Fibroblast of the conjunctiva (primary cell): ENCODE measurements around the gene STAB2.
A peak's percentile ranks its signal among the peaks of the same experiment; 100 is the strongest.

Experiments used
- DNase-seq: peaks from one replicate; pipeline ENCODE4 v3.0.0-alpha.2; 2010; ENCODE audit warnings: low read depth

The STAB2 gene

GRCh38 chr12:103690426-103690825 lies 103.4 kb downstream of the STAB2 start:
- no peak for DNase-seq

GRCh38 chr12:103691063-103691462 lies 104.0 kb downstream of the STAB2 start:
- DNase-seq = no peak

DNA sequence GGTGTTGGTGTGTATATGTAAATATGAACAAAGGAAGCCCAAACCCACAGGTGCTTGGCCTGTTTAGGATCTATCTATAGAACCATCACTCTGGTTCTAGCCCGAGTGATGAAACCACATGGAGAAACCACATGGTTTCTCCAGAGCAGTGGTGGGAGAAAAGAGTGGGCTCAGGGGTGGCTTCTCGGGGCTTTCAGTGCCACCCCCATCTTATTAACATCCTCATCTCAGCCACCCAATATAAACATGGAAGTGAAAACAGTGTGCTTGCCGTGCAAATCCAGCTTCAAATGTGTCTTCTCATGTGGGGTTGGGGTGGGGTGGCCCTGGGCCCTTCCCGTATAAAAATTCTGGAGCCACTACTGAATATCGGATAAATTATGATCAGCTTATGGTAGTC lies 109.0 kb downstream of the STAB2 start:
- DNase-seq = no peak

GRCh38 chr12:103697971-103698751 lies 111.1 kb downstream of the STAB2 start:
- DNase-seq = no peak

- no peak for DNase-seq
Observed at GRCh38 chr12:103698752-103699560, 111.9 kb downstream of the STAB2 start.

GRCh38 chr12:103705098-103705497 lies 118.0 kb downstream of the STAB2 start:
- DNase-seq = no peak

DNA sequence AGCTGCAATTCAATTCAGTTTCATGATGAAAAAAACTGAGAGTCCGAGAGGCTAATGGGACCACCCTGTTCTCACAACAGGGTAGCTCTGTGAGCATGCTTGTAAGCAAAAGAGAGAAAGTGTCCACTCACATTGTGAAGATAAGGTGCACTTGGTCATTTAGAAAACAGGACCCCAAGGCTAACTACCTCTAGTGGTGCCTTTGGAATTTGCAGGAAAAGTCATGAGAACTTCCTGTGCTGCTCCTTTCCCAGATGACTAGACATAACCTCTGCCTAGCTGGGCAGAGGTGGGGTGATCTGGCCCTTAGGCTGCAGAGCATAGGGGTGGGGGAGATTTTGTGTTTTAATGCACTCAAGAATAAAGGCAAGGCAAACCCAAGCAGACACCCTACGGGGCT lies 118.9 kb downstream of the STAB2 start:
- DNase-seq = no peak

- no peak for DNase-seq
Observed at GRCh38 chr12:103707446-103707845, 120.4 kb downstream of the STAB2 start.

GRCh38 chr12:103710544-103710943 lies 123.5 kb downstream of the STAB2 start:
- DNase-seq = no peak

DNA sequence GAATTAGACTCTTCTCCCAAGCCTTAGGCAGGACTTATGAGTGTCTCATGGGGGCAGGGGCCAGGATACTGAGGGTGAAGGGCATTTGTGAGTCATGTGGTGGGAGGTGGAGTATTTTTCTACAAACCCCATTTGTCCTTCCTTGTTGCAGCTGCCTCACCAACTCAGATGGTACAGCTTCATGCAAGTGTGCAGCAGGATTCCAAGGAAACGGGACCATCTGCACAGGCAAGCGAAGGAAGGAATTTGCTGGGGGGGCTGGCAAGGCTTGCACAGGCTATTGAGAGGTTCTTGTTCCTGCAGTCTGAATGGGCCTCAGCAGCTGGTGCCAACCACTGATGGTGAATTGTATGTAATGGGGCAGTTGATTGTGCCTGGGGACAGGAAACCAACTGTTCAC lies 125.1 kb downstream of the STAB2 start:
- no peak for DNase-seq

- no peak for DNase-seq
Observed at GRCh38 chr12:103715494-103715893, 128.4 kb downstream of the STAB2 start.

- no peak for DNase-seq
Observed at GRCh38 chr12:103716517-103717196, 129.6 kb downstream of the STAB2 start.

DNA sequence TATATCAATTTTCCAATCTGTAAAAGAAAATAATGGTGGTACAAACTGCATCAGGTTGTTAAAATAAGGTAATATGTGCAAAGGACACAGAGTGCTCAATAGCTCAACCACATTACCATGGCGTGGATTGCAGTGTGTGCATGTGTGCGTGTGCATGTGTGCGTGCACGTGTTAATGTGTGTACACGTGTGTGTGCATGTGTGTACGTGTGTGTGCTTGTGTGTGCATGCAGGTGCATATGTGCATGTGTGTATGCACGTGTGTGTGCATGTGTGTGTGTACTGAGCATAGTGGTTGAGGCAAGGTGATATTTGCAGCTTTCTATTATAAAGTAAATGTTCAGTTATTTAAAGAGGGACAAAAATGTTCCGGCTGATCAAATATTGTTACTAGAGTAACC lies 138.3 kb downstream of the STAB2 start:
- DNase-seq = no peak

GRCh38 chr12:103727638-103728037 lies 140.6 kb downstream of the STAB2 start:
- no peak for DNase-seq

DNA sequence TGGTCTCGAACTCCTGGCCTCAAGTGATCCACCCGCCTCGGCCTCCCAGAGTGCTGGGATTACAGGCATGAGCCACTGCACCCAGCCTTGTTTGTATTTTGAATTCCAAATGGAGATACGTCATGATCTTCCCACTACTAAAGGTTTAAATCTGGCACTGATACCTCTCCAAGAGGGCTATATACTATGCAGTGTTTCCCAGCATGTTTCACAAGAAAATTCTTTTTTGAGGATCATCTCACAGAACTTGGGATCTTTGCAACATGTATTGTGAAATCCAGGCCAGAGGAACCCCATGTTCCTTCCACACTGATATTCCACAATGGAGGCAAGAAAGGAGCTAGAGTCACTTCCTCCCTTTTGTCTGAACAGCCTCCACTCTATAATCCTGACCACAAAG lies 141.2 kb downstream of the STAB2 start:
- DNase-seq = peak; percentile 12

GRCh38 chr12:103729499-103729898 lies 142.4 kb downstream of the STAB2 start:
- no peak for DNase-seq

- DNase-seq = no peak
Observed at GRCh38 chr12:103731539-103731938, 144.5 kb downstream of the STAB2 start.

GRCh38 chr12:103734863-103735262 lies 147.8 kb downstream of the STAB2 start:
- no peak for DNase-seq

DNA sequence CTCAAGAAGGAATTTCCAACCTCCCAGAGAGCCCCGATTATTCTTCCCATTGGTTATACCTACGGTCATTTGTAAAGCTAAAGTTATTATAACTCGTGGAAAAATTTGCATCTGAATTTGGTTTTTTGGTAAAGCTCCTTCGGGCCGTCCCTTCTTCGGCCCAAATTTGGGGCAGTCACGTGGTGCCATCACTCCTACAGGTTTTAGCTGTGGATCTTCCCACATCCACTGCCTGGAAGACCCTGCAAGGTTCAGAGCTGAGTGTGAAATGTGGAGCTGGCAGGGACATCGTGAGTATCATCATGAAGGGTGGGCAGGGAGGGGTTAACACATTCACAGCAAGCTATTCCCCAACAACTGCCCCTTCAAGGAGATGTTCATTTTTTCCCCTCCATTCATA lies 148.2 kb downstream of the STAB2 start:
- no peak for DNase-seq

DNA sequence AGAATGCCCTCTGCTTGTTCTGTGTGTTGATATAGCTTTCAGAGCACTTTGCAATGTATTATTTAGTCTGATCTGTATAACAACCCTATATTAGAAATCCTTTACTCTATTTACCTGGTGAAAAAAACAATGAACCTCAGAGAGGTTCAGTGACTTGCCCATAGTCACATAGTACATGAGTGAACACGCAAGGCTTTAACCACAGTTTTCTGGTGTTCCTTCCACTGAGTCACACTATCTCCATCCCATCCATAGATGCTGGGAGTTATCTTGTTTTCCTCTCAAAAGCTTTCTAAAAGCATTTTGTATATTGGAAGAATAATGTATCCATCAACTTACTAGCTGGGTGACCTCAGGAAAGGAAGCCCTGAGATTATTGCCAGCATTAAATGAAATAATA lies 149.5 kb downstream of the STAB2 start:
- no peak for DNase-seq

DNA sequence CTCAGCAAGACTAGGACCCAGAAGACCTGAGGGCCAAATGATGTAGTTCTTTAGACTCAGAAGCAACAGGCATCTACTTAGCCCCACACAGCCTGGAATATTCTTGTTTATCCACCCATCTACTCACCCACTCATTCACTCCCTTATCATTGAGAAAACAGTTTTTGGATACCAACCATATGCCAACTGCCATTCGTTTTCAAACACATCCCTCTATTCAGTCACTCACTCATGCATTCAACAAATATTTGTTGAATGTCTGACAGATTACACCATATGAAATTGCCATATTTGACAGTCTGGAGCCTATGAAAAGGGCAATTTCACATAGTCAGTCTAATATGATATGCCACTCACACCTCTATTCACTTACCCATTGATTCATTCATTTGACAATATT lies 150.8 kb downstream of the STAB2 start:
- DNase-seq = no peak

DNA sequence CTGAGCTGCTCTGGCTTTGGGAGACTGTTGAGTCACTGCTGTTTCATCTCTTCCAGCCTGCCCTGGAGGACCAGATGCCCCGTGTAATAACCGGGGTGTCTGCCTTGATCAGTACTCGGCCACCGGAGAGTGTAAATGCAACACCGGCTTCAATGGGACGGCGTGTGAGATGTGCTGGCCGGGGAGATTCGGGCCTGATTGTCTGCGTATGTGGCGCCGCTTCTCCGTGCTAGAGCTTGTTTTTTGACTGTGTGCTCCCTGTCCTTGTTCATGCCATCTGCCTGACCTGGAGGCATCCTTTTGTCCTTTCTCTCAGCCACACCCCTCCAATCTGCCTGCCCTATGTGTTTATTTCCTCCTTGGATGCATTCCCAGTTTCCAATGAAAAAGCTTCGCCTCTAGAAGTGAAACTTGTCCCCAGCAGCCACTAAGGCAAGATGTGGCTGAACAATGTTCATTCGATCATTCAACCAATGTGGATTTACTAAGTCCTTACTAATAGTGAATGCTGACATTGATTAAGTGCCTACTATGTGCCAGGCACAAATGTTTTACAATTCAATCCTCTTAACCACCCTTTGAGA lies 155.4 kb downstream of the STAB2 start:
- no peak for DNase-seq

DNA sequence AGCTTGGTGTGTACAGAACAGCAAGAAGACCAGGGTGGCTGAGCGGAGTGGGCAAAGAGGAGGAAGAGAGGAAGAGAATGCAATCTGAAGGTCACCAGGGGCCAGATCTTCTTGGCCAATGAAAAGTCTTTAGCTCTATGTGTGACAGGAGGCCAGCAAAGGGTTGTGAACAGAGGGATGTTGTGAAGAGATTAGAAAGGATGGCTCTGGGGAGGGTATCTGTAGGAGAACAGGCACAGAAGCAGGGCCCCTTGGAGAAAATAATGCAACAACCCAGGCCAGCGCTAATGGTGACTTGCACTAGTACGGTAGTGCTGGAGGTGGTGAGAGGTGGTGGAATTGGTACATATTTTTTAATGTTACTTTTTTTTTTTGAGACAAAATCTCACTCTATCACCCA lies 156.7 kb downstream of the STAB2 start:
- no peak for DNase-seq
